Suprapubic skin (tissue), 4 donors: ENCODE data around the gene DAB2IP. TPM values are rescaled to one million over a fixed set of nuclear protein-coding genes. Genes with fewer than 3 reads are reported as not detected.

Source experiments
- DNase-seq, 2 donors: peaks; one replicate each; pipeline ENCODE4 v3.0.0-alpha.2; 2019; ENCODE audit warnings: low spot score in 2 of 2
- H3K27ac ChIP-seq: fragments of 200-600 bp; sonication (generic); one replicate; pipeline ENCODE4 v1.5.1; 2019
- H3K27me3 ChIP-seq: fragments of 200-600 bp; sonication (generic); one replicate; pipeline ENCODE4 v1.5.1; 2019
- H3K36me3 ChIP-seq: fragments of 200-600 bp; sonication (generic); one replicate; pipeline ENCODE4 v1.5.1; 2019
- H3K4me1 ChIP-seq: fragments of 200-600 bp; sonication (generic); one replicate; pipeline ENCODE4 v1.5.1; 2019
- H3K4me3 ChIP-seq: fragments of 200-600 bp; sonication (generic); one replicate; pipeline ENCODE4 v1.5.1; 2019; ENCODE audit warnings: mild to moderate bottlenecking
- H3K9me3 ChIP-seq: fragments of 200-600 bp; sonication (generic); one replicate; pipeline ENCODE4 v1.5.1; 2019
- EP300 ChIP-seq: sonication (generic); formaldehyde crosslinking; IDR thresholded peaks from one replicate; pipeline ENCODE4 v1.6.1; 2017; ENCODE audit warnings: antibody characterized with exemption
- POLR2A ChIP-seq, 2 donors: fragments of 450-650 bp; IDR thresholded peaks; one replicate each; pipeline ENCODE4 v1.6.1; 2017; ENCODE audit warnings: antibody characterized with exemption in 2 of 2, mild to moderate bottlenecking in 2 of 2, moderate library complexity in 2 of 2
- POLR2AphosphoS5 ChIP-seq, 3 donors: sonication (generic); formaldehyde crosslinking; IDR thresholded peaks; one replicate each; pipeline ENCODE4 v1.6.1; 2017; ENCODE audit warnings: antibody characterized with exemption in 3 of 3
- WGBS: methylation state at CpG from one replicate; pipeline ENCODE4 v1.1.5; 2018; 5-methylcytosine and 5-hydroxymethylcytosine counted together
- total RNA-seq, 4 donors: library from RNA; depleted of rRNA; stranded (reverse); fragments of >200 nt; gene quantifications; one replicate each; pipeline ENCODE4 v1.1.0, GENCODE V29; 2016
- TF ChIP-seq, protein P1 (sequence below), 2 donors: fragments of 200-600 bp in 1 of 2; fragments of 450-650 bp in 1 of 2; sonication (generic) in 1 of 2; IDR thresholded peaks; one replicate each; pipeline ENCODE4 v1.5.1; 2016 to 2019; ENCODE audit warnings: antibody characterized with exemption in 2 of 2, mild to moderate bottlenecking in 1 of 2, moderate library complexity in 1 of 2

Gene DAB2IP
- total RNA-seq, 4 donors from 2014 or later: 47.6 to 55.6 (median 50.3) TPM

DNA sequence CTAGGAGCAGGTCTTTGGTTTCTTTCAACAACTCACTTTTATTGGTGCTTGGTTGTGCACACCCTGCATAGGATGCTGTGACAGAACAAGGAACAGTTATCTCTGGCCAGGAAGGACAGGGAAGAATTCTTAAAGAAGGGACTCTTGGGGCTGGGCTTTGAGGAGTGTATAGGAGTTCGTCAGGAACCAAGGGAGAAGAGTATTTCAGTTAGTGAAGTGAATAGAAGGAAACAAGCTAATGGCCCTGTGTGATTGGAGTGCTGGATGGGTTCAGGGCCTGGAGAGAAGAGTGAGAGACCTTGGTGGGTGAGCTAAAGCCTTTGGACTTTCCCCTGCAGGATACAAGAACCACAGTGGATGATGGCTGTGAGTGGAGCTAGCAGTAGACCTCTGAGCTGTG lies 32.2 kb downstream of the DAB2IP start:
- 97% methylated on average over 1 of the region's 1 CpG for WGBS

DNA sequence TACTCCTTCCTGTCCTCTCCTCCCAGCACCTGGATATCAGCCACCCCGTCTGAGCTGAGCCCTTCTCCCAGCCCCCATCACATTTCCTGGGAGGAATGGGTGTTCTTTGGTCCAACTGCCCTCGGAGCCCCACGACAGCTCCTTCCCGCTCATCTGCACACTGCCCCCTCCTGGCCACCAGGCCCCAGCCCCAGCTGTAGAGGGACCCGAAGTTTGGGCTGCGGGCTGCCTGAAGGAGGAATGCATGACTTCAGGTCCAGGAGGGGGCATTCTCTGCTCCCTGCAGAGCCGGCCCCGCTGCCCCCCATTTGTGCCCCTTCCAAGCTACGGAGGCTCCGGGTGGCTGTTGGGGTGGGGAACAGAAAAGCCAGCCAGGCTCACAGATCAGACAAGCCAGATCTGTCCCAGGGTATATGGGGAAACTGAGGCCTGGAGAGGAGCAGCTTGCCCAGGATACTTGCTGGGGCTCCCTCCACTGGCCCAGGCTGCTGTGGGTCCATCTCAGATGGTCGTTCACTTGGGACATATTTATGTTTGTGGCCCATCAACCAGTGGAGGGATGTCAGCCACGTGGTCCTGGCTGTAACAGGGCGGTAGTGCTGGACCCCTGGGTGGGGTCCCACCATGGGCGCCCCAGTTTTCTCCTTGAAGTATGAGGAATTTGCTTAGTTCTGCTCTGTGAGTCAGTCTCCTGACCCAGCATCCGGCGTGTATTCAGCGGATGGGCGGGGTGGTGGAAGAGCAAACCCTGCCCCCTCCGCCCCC lies 33.1 kb downstream of the DAB2IP start:
- no peak for DNase-seq
- 70% methylated on average over 18 of the region's 19 CpGs for WGBS
- TF ChIP-seq, protein P1, sequence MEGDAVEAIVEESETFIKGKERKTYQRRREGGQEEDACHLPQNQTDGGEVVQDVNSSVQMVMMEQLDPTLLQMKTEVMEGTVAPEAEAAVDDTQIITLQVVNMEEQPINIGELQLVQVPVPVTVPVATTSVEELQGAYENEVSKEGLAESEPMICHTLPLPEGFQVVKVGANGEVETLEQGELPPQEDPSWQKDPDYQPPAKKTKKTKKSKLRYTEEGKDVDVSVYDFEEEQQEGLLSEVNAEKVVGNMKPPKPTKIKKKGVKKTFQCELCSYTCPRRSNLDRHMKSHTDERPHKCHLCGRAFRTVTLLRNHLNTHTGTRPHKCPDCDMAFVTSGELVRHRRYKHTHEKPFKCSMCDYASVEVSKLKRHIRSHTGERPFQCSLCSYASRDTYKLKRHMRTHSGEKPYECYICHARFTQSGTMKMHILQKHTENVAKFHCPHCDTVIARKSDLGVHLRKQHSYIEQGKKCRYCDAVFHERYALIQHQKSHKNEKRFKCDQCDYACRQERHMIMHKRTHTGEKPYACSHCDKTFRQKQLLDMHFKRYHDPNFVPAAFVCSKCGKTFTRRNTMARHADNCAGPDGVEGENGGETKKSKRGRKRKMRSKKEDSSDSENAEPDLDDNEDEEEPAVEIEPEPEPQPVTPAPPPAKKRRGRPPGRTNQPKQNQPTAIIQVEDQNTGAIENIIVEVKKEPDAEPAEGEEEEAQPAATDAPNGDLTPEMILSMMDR (IDR thresholded peaks at IDR 0.05): peak; percentile 7 to 53
- TF ChIP-seq EP300: no peak

More for the DNA sequence above, 32.2 kb downstream of the DAB2IP start:
- no peak for DNase-seq
- TF ChIP-seq EP300 (no peak), POLR2A (IDR thresholded peaks at IDR 0.05) (no peak), POLR2AphosphoS5 (IDR thresholded peaks at IDR 0.05) (no peak)
- TF ChIP-seq, protein P1 (IDR thresholded peaks at IDR 0.05): no peak
- no peak overlapping the region for H3K27ac ChIP-seq
- H3K9me3 ChIP-seq: no peaks in the 10 kb centered on the region
- no peaks in the 10 kb centered on the region for H3K4me1 ChIP-seq
- peaks cover 8% of the 10 kb centered on the region for H3K36me3 ChIP-seq
- H3K4me3 ChIP-seq: no peak overlapping the region
- no peaks in the 10 kb centered on the region for H3K27me3 ChIP-seq

DNA sequence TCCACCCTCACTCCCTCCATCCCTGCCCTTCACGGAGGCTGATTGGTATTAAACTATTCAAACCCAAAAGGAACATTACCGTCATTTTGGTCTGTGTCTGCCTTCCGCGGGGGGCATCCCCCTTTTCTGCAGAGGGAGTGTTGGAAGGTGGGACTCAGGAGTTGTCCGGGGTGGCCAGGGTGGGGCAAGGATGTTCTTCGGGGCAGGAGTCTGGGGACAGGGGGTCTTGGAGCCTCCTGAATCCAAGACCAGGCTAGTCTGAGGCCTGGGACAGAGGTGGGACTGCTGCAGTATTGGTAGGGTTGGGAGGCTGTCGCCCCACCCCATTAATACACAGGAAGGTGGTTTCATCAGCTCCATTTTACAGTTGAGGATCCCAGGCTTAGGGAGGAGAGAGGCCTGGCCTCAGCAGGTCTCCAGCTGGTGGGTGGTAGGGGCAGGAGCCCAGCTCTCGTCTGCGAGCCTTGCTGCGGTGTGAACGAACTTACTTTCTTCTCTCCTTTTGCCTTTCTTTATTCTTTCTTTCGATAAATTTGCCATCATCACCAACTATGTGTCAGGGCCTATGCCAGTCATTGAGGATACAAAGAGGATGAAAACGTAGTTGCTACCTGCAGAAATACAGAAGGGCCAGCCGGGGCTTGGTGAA lies 33.8 kb downstream of the DAB2IP start:
- 89% methylated on average over 14 of the region's 14 CpGs for WGBS
- peaks cover 2% of the 10 kb centered on the region for H3K4me1 ChIP-seq
- no peak overlapping the region for H3K27ac ChIP-seq

More for the DNA sequence above, 33.1 kb downstream of the DAB2IP start:
- H3K36me3 ChIP-seq: peaks cover 4% of the 10 kb centered on the region
- no peak overlapping the region for H3K27ac ChIP-seq
- H3K4me1 ChIP-seq: no peaks in the 10 kb centered on the region
- H3K9me3 ChIP-seq: no peaks in the 10 kb centered on the region
- no peak overlapping the region for H3K4me3 ChIP-seq
- H3K27me3 ChIP-seq: no peaks in the 10 kb centered on the region

DNA sequence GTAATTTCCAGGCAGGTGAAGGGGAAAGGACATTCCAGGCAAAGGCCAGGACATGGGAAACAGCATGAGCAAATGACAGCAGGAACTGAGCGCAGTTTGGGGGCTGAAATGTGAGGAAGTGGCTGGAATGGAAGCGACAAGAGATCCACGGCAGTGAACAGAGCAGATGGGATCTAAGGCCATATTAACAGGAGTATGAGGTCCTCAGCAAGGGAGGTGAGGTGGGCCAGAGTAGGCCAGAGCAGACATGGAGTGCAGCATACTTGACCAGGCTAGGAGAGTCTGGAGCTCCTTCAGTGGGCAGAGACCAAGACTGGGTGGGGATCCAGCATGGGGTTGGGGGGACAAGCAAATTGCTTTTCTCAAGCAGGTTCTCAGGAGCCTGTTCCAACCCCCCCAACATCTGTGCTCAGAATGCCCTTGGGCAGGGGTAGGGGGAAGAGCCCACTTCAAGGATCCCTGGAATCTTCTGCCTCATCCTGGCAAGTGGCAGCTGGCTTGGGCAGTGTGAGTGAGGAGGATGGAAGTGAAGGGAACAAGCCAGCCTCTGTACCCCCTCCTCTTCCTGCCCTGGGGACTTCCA lies 34.5 kb downstream of the DAB2IP start:
- 86% methylated on average over 3 of the region's 3 CpGs for WGBS
- Histone ChIP-seq H3K4me3 (no peak overlapping the region), H3K27ac (no peak overlapping the region), H3K4me1 (peaks cover 5% of the 10 kb centered on the region), H3K36me3 (no peaks in the 10 kb centered on the region), H3K27me3 (no peaks in the 10 kb centered on the region), H3K9me3 (no peaks in the 10 kb centered on the region)
- no peak for TF ChIP-seq EP300
- no peak for TF ChIP-seq POLR2AphosphoS5 (IDR thresholded peaks at IDR 0.05)
- TF ChIP-seq, protein P1 (IDR thresholded peaks at IDR 0.05): no peak
- no peak for TF ChIP-seq POLR2A (IDR thresholded peaks at IDR 0.05)
- no peak for DNase-seq

More for the DNA sequence above, 33.8 kb downstream of the DAB2IP start:
- DNase-seq: no peak
- no peak for TF ChIP-seq POLR2A (IDR thresholded peaks at IDR 0.05)
- TF ChIP-seq, protein P1 (IDR thresholded peaks at IDR 0.05): no peak
- no peak for TF ChIP-seq POLR2AphosphoS5 (IDR thresholded peaks at IDR 0.05)
- TF ChIP-seq EP300: no peak
- H3K27me3 ChIP-seq: no peaks in the 10 kb centered on the region
- H3K9me3 ChIP-seq: no peaks in the 10 kb centered on the region
- no peak overlapping the region for H3K4me3 ChIP-seq
- no peaks in the 10 kb centered on the region for H3K36me3 ChIP-seq
